H1 (cell line): ENCODE measurements around the gene ANGPTL2. TPM values are rescaled to one million over a fixed set of nuclear protein-coding genes. Genes with fewer than 3 reads are reported as not detected.

Source experiments
- CTCF ChIA-PET: fragments of 300-600 bp; sonication (Branson Sonifier 250); formaldehyde crosslinking; loops from one replicate; lab custom pipeline; 2021; ENCODE audit not compliant: partially characterized antibody; lab: Charles Lee
- POLR2A ChIA-PET: fragments of 300-600 bp; sonication (Branson Sonifier 250); formaldehyde crosslinking; loops from one replicate; lab custom pipeline; 2021; ENCODE audit warnings: inconsistent platforms; ENCODE audit not compliant: partially characterized antibody; lab: Charles Lee
- DNase-seq, 2 experiments: peaks; one replicate each; pipeline versions ENCODE4 v3.0.0 to v3.0.0-alpha.2; 2010 to 2022; ENCODE audit warnings: low spot score in 2 of 2, low read depth in 1 of 2, mixed read lengths in 1 of 2
- FAIRE-seq: peaks from 2 replicates; lab custom pipeline; 2011; peaks lifted over from hg19 to GRCh38; lab: Jason Lieb, UNC
- H2AFZ ChIP-seq: 2 replicates; pipeline ENCODE4 v1.8.1; 2012; ENCODE audit warnings: low read length, inconsistent platforms
- H2AK5ac ChIP-seq: 2 replicates; pipeline ENCODE4 v1.6.1; 2013; ENCODE audit warnings: low read depth, low read length
- H2BK120ac ChIP-seq: replicated peaks from 2 replicates; pipeline ENCODE3; 2013; ENCODE audit warnings: low read depth, low read length, inconsistent platforms
- H2BK12ac ChIP-seq: 2 replicates; pipeline ENCODE4 v1.6.1; 2013; ENCODE audit warnings: low read depth, low read length
- H2BK15ac ChIP-seq: 2 replicates; pipeline ENCODE4 v1.6.1; 2013; ENCODE audit warnings: low read length
- H2BK20ac ChIP-seq: 2 replicates; pipeline ENCODE4 v1.6.1; 2013; ENCODE audit warnings: low read length
- H2BK5ac ChIP-seq: 2 replicates; pipeline ENCODE4 v1.6.1; 2013; ENCODE audit warnings: low read depth, low read length
- H3K14ac ChIP-seq: 2 replicates; pipeline ENCODE4 v1.6.1; 2013; ENCODE audit warnings: inconsistent platforms; ENCODE audit not compliant: insufficient read length
- H3K18ac ChIP-seq: 2 replicates; pipeline ENCODE4 v1.6.1; 2013; ENCODE audit warnings: low read length; ENCODE audit errors: extremely low read depth
- H3K23ac ChIP-seq: 2 replicates; pipeline ENCODE4 v1.6.1; 2013; ENCODE audit warnings: inconsistent platforms; ENCODE audit not compliant: insufficient read length
- H3K23me2 ChIP-seq: 2 replicates; pipeline ENCODE4 v1.6.1; 2013; ENCODE audit warnings: low read depth, low read length
- H3K27ac ChIP-seq: 2 replicates; pipeline ENCODE4 v1.6.1; 2011; ENCODE audit warnings: low read depth, low read length, inconsistent platforms
- H3K27me3 ChIP-seq, 4 experiments: replicated peaks in 1 of 4; 1 replicate in 1 of 4; 2 replicates in 3 of 4; pipeline versions ENCODE4 v1.6.1 to v1.8.1; 2011 to 2013; ENCODE audit warnings: low read length in 3 of 4, mild to moderate bottlenecking in 3 of 4, inconsistent platforms in 2 of 4, mixed read lengths in 2 of 4, moderate library complexity in 1 of 4; ENCODE audit not compliant: control insufficient read depth in 3 of 4, insufficient read depth in 3 of 4; ENCODE audit errors: extremely low read depth in 1 of 4
- H3K36me3 ChIP-seq, 4 experiments: 2 replicates each; pipeline versions ENCODE4 v1.6.1 to v1.8.1; 2011 to 2013; ENCODE audit warnings: mild to moderate bottlenecking in 4 of 4, low read length in 3 of 4, moderate library complexity in 2 of 4, control low read depth in 1 of 4, inconsistent platforms in 1 of 4; ENCODE audit not compliant: insufficient read depth in 4 of 4, control insufficient read depth in 2 of 4
- H3K4ac ChIP-seq: replicated peaks from 2 replicates; pipeline ENCODE3; 2013; ENCODE audit warnings: low read length, low read depth, mixed read lengths, inconsistent platforms; ENCODE audit not compliant: insufficient read length
- H3K4me1 ChIP-seq, 4 experiments: replicated peaks in 1 of 4; 1 replicate in 1 of 4; 2 replicates in 3 of 4; pipeline versions ENCODE4 v1.6.1 to v1.8.1; 2011 to 2013; ENCODE audit warnings: low read length in 3 of 4, inconsistent platforms in 2 of 4, mixed read lengths in 1 of 4; ENCODE audit not compliant: insufficient read depth in 4 of 4, control insufficient read depth in 3 of 4
- H3K4me2 ChIP-seq, 2 experiments: 2 replicates each; pipeline versions ENCODE4 v1.6.1 to v1.8.1; 2011 to 2013; ENCODE audit warnings: low read depth in 2 of 2, low read length in 2 of 2, control low read depth in 1 of 2, inconsistent platforms in 1 of 2, mild to moderate bottlenecking in 1 of 2; ENCODE audit not compliant: insufficient read depth in 1 of 2
- H3K4me3 ChIP-seq, 4 experiments: fragments of 200-600, 300-600 bp in 1 of 4; sonication (generic), shearing (Covaris generic), sonication (Bioruptor Twin) in 1 of 4; 2 replicates each; pipeline versions ENCODE4 v1.5.1 to v1.8.1; 2011 to 2016; ENCODE audit warnings: low read length in 4 of 4, low read depth in 3 of 4, control low read depth in 2 of 4, inconsistent platforms in 2 of 4, mild to moderate bottlenecking in 2 of 4, mixed read lengths in 1 of 4, moderate library complexity in 1 of 4; ENCODE audit not compliant: insufficient read depth in 2 of 4; ENCODE audit errors: extremely low read depth in 1 of 4
- H3K56ac ChIP-seq: replicated peaks from 2 replicates; pipeline ENCODE3; 2013; ENCODE audit warnings: low read depth, mild to moderate bottlenecking, mixed read lengths, low read length, inconsistent platforms; ENCODE audit not compliant: insufficient read length
- H3K79me1 ChIP-seq: 2 replicates; pipeline ENCODE4 v1.6.1; 2013; ENCODE audit warnings: low read depth, low read length, control low read depth
- H3K79me2 ChIP-seq, 2 experiments: 2 replicates each; pipeline versions ENCODE4 v1.6.1 to v1.8.1; 2012 to 2013; ENCODE audit warnings: low read length in 2 of 2, mild to moderate bottlenecking in 2 of 2, inconsistent platforms in 1 of 2; ENCODE audit not compliant: insufficient read depth in 2 of 2, control insufficient read depth in 1 of 2
- H3K9ac ChIP-seq, 4 experiments: replicated peaks in 1 of 4; 1 replicate in 1 of 4; 2 replicates in 3 of 4; pipeline versions ENCODE4 v1.6.1 to v1.8.1; 2011 to 2013; ENCODE audit warnings: low read depth in 3 of 4, low read length in 3 of 4, control low read depth in 2 of 4, mild to moderate bottlenecking in 2 of 4, moderate library complexity in 2 of 4, inconsistent platforms in 1 of 4; ENCODE audit errors: extremely low read depth in 1 of 4
- H3K9me3 ChIP-seq, 2 experiments: 2 replicates each; pipeline versions ENCODE4 v1.6.1 to v1.8.1; 2012 to 2013; ENCODE audit warnings: mild to moderate bottlenecking in 2 of 2, moderate library complexity in 2 of 2, control low read depth in 1 of 2, inconsistent platforms in 1 of 2, low read depth in 1 of 2, low read length in 1 of 2, mixed read lengths in 1 of 2; ENCODE audit not compliant: insufficient read depth in 2 of 2
- H4K20me1 ChIP-seq, 2 experiments: replicated peaks in 1 of 2; 2 replicates each; pipeline versions ENCODE3 to v1.8.1; 2011 to 2013; ENCODE audit warnings: inconsistent platforms in 2 of 2, low read length in 2 of 2, mild to moderate bottlenecking in 1 of 2; ENCODE audit not compliant: insufficient read depth in 2 of 2, control insufficient read depth in 1 of 2
- H4K5ac ChIP-seq: 2 replicates; pipeline ENCODE4 v1.6.1; 2013; ENCODE audit warnings: low read length, low read depth, mixed read lengths, inconsistent platforms; ENCODE audit not compliant: insufficient read length
- H4K8ac ChIP-seq: 2 replicates; pipeline ENCODE4 v1.8.0; 2013; ENCODE audit warnings: mild to moderate bottlenecking, moderate library complexity, low read length, inconsistent platforms; ENCODE audit not compliant: insufficient read depth; ENCODE audit errors: extremely low read depth
- H4K91ac ChIP-seq: replicated peaks from 2 replicates; pipeline ENCODE3; 2013; ENCODE audit warnings: low read length, mixed read lengths, inconsistent platforms; ENCODE audit not compliant: insufficient read length
- CHD1 ChIP-seq: IDR thresholded peaks from 2 replicates; pipeline ENCODE4 v1.6.1; 2012; ENCODE audit warnings: low read depth, low read length, improper control_type of control experiment
- CHD2 ChIP-seq: IDR thresholded peaks from 2 replicates; pipeline ENCODE4 v1.6.1; 2012; ENCODE audit warnings: low read length, improper control_type of control experiment
- EGR1 ChIP-seq: IDR thresholded peaks from 2 replicates; pipeline ENCODE4 v1.6.1; 2011; ENCODE audit warnings: low read depth, low read length, borderline replicate concordance
- EP300 ChIP-seq, 2 experiments: IDR thresholded peaks; 1 replicate in 1 of 2; 2 replicates in 1 of 2; pipeline ENCODE4 v1.6.1; 2011 to 2012; ENCODE audit warnings: low read depth in 2 of 2, low read length in 2 of 2, mild to moderate bottlenecking in 2 of 2, borderline replicate concordance in 1 of 2, inconsistent platforms in 1 of 2, moderate library complexity in 1 of 2
- MAX ChIP-seq: IDR thresholded peaks from 2 replicates; pipeline ENCODE4 v1.6.1; 2012; ENCODE audit warnings: inconsistent platforms
- POLR2AphosphoS5 ChIP-seq: IDR thresholded peaks from 2 replicates; pipeline ENCODE4 v1.6.1; 2011; ENCODE audit warnings: low read depth, low read length
- POU5F1 ChIP-seq: IDR thresholded peaks from 2 replicates; pipeline ENCODE4 v1.6.1; 2011; ENCODE audit warnings: low read depth, mild to moderate bottlenecking, low read length, moderate library complexity
- RBBP5 ChIP-seq: IDR thresholded peaks from 2 replicates; pipeline ENCODE4 v1.7.1; 2012; ENCODE audit warnings: low read depth, mild to moderate bottlenecking, inconsistent platforms, low read length, moderate library complexity, borderline replicate concordance
- USF2 ChIP-seq: IDR thresholded peaks from 2 replicates; pipeline ENCODE4 v1.6.1; 2011; ENCODE audit warnings: low read length, improper control_type of control experiment
- WGBS, 2 experiments: shearing (Covaris generic) in 1 of 2; methylation state at CpG; one replicate each; pipeline versions ENCODE4 v1.1.6 to v1.1.7; 2013 to 2015; ENCODE audit warnings: low lambda C conversion rate in 2 of 2, mixed read lengths in 2 of 2, inconsistent platforms in 1 of 2, low coverage in 1 of 2, missing lambda C conversion rate in 1 of 2; ENCODE audit not compliant: insufficient replicate concordance in 2 of 2, insufficient coverage in 1 of 2, insufficient read length in 1 of 2; ENCODE audit errors: extremely low coverage in 1 of 2, missing lambda C conversion rate in 1 of 2; 5-methylcytosine and 5-hydroxymethylcytosine counted together
- polyA plus RNA-seq, 7 experiments: library from polyadenylated mRNA; depleted of rRNA in 3 of 7; stranded (reverse) in 5 of 7; unstranded in 2 of 7; fragments of >200 nt in 5 of 7; fragments of 200-250 nt in 2 of 7; gene quantifications; 1 replicate in 5 of 7; 2 replicates in 1 of 7; 4 replicates in 1 of 7; pipeline versions ENCODE4 v1.2.1 to v1.2.3, GENCODE V29; 2011 to 2013; ENCODE audit warnings: missing spikeins in 2 of 7, mixed read lengths in 2 of 7
- total RNA-seq: library from RNA; stranded (reverse); fragmentation: NEBNext Ultra II Directional; extraction: Animal tissue kit (Norgen Biotek cat#: 25700); gene quantifications from 2 replicates; pipeline ENCODE4 v1.2.1, GENCODE V29; 2021
- TF ChIP-seq, protein P1 (sequence below), 3 experiments: IDR thresholded peaks; 1 replicate in 2 of 3; 2 replicates in 1 of 3; pipeline versions ENCODE4 v1.5.1 to v1.6.1; 2011; ENCODE audit warnings: low read length in 3 of 3, mild to moderate bottlenecking in 3 of 3, inconsistent platforms in 2 of 3, low read depth in 1 of 3, moderate library complexity in 1 of 3; ENCODE audit not compliant: insufficient read depth in 1 of 3; ENCODE audit errors: control extremely low read depth in 1 of 3

Gene ANGPTL2
- total and polyA plus RNA-seq, 2 of the 8 experiments (the other 6 are each of a cell fraction or from before 2014, with no cell fraction given), result 9.0 to 10.6 TPM

GRCh38 chr9:127149010-127149409 is 26.6 kb upstream of the ANGPTL2 start:
- no peak overlapping the region for H3K14ac ChIP-seq
- ChIA-PET CTCF (interaction anchor here (0.6 to 2.1 kb wide), 8 partner anchors 11 to 209 kb away, joined by 3 to 10 read pairs (median 4); no protein-coding TSS in a partner anchor), POLR2A (no interaction called here)
- no peak overlapping the region for H2BK15ac ChIP-seq
- no peak for DNase-seq
- H2BK20ac ChIP-seq, result no peak overlapping the region
- H2BK120ac ChIP-seq, result no peak overlapping the region
- H3K9me3 ChIP-seq, result no peaks in the 10 kb centered on the region
- 89% methylated on average over 7 of the region's 7 CpGs; no CpG with 5 or more reads in 1 of the 2 experiments for WGBS, 2 experiments
- H3K79me2 ChIP-seq, result no peaks in the 10 kb centered on the region
- H3K36me3 ChIP-seq, result no peaks in the 10 kb centered on the region
- no peaks in the 10 kb centered on the region for H3K23me2 ChIP-seq
- H3K4me3 ChIP-seq, result no peak overlapping the region
- no peak overlapping the region for H3K18ac ChIP-seq
- H3K56ac ChIP-seq, result no peak overlapping the region
- H4K8ac ChIP-seq, result no peak overlapping the region
- peaks cover 0 to 1% of the 10 kb centered on the region in 2 experiments for H4K20me1 ChIP-seq
- H2AFZ ChIP-seq, result no peak overlapping the region
- H3K4me2 ChIP-seq, result no peak overlapping the region
- TF ChIP-seq POLR2AphosphoS5, result no peak
- no peak for TF ChIP-seq POU5F1
- TF ChIP-seq EGR1, result no peak
- TF ChIP-seq RBBP5, result no peak
- TF ChIP-seq, protein P1, sequence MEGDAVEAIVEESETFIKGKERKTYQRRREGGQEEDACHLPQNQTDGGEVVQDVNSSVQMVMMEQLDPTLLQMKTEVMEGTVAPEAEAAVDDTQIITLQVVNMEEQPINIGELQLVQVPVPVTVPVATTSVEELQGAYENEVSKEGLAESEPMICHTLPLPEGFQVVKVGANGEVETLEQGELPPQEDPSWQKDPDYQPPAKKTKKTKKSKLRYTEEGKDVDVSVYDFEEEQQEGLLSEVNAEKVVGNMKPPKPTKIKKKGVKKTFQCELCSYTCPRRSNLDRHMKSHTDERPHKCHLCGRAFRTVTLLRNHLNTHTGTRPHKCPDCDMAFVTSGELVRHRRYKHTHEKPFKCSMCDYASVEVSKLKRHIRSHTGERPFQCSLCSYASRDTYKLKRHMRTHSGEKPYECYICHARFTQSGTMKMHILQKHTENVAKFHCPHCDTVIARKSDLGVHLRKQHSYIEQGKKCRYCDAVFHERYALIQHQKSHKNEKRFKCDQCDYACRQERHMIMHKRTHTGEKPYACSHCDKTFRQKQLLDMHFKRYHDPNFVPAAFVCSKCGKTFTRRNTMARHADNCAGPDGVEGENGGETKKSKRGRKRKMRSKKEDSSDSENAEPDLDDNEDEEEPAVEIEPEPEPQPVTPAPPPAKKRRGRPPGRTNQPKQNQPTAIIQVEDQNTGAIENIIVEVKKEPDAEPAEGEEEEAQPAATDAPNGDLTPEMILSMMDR (IDR thresholded peaks at IDR 0.05; ENCODE audit: control extremely low read depth in 1 of 3, insufficient read depth in 1 of 3, low read depth in 1 of 3, low read length in 3 of 3), result no peak
- no peak for TF ChIP-seq CHD1
- no peak for TF ChIP-seq EP300 (IDR thresholded peaks at IDR 0.05; ENCODE audit: borderline replicate concordance in 1 of 2, low read depth in 2 of 2, low read length in 2 of 2)
- TF ChIP-seq MAX, result no peak
- no peak for TF ChIP-seq USF2
- TF ChIP-seq CHD2, result no peak
- H3K4ac ChIP-seq, result no peak overlapping the region
- H3K4me1 ChIP-seq, result peaks cover 0 to 3% (median 0%) of the 10 kb centered on the region in 4 experiments; a peak in 3 of 7 replicates
- no peak for FAIRE-seq
- H3K23ac ChIP-seq, result no peak overlapping the region
- no peak overlapping the region for H2AK5ac ChIP-seq
- no peak overlapping the region for H2BK5ac ChIP-seq
- no peaks in the 10 kb centered on the region for H3K79me1 ChIP-seq
- no peak overlapping the region for H3K27ac ChIP-seq
- H4K5ac ChIP-seq, result no peak overlapping the region
- H3K9ac ChIP-seq, result no peak overlapping the region
- H2BK12ac ChIP-seq, result no peak overlapping the region
- H4K91ac ChIP-seq, result no peak overlapping the region
- no peaks in the 10 kb centered on the region for H3K27me3 ChIP-seq
